ENCODE data around the gene CIDEC.
"Not testable (repeated sequence)": the region's sequence is repeated elsewhere in the genome, so short reads cannot be mapped to it uniquely, and the experiment has no call there.

DNA sequence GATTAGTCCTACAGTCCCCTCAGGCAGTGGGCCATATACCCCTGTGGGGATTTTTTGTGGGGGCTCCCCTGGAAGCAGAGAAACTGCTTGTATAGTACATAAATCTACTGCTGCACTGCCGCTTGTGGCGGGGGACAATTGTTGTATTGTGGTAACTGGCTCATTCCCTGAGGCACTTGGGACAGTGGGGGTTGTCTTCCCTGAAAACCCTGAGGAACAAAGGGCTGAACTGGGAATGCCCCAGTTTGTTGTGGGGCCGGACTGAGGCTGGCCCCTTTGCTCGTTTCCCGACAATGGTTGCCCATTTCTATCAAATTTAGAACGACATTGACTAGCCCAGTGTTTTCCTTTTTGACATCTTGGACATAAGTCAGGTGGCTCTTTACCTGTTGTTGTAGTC lies 28.7 kb downstream of the CIDEC start:
- not testable (repeated sequence) for TF ChIP-seq PHF8 (conservative IDR thresholded peaks at IDR 0.05; ENCODE audit: low read depth, low read length); YY1 (IDR thresholded peaks at IDR 0.05; ENCODE audit: low read depth, low read length); RFX5 (IDR thresholded peaks at IDR 0.05; ENCODE audit: borderline replicate concordance, low read depth, low read length); ZNF274 (IDR thresholded peaks at IDR 0.05; ENCODE audit: borderline replicate concordance, extremely low read depth, low read length)
- TF ChIP-seq, protein P1, sequence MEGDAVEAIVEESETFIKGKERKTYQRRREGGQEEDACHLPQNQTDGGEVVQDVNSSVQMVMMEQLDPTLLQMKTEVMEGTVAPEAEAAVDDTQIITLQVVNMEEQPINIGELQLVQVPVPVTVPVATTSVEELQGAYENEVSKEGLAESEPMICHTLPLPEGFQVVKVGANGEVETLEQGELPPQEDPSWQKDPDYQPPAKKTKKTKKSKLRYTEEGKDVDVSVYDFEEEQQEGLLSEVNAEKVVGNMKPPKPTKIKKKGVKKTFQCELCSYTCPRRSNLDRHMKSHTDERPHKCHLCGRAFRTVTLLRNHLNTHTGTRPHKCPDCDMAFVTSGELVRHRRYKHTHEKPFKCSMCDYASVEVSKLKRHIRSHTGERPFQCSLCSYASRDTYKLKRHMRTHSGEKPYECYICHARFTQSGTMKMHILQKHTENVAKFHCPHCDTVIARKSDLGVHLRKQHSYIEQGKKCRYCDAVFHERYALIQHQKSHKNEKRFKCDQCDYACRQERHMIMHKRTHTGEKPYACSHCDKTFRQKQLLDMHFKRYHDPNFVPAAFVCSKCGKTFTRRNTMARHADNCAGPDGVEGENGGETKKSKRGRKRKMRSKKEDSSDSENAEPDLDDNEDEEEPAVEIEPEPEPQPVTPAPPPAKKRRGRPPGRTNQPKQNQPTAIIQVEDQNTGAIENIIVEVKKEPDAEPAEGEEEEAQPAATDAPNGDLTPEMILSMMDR (IDR thresholded peaks at IDR 0.05; ENCODE audit: control extremely low read depth in 1 of 3, insufficient read depth in 1 of 3, low read depth in 1 of 3, low read length in 3 of 3) = not testable (repeated sequence)

Measured in H1 (cell line).